GM18505 (cell line): ENCODE measurements around the gene C10orf71.

Experiments
- ATAC-seq: cut with Tn5 transposase; IDR thresholded peaks from one replicate; pipeline ENCODE4 v1.9.1; 2021; ENCODE audit not compliant: unreplicated experiment
- POLR2A ChIP-seq: IDR thresholded peaks from 4 replicates; pipeline ENCODE4 v1.6.1; 2011; ENCODE audit warnings: borderline replicate concordance; ENCODE audit not compliant: insufficient read depth, insufficient read length; ENCODE audit errors: extremely low read depth

Gene C10orf71

GRCh38 chr10:49362596-49363260, 63.8 kb downstream of the C10orf71 start:
- no peak for TF ChIP-seq POLR2A
- ATAC-seq = peak; percentile 92

- TF ChIP-seq POLR2A = no peak
Observed at GRCh38 chr10:49363309-49364031, 64.5 kb downstream of the C10orf71 start.

GRCh38 chr10:49364051-49364450, 65.1 kb downstream of the C10orf71 start:
- no peak for ATAC-seq
- TF ChIP-seq POLR2A = no peak

More at GRCh38 chr10:49363309-49364031, 64.5 kb downstream of the C10orf71 start:
- ATAC-seq = no peak

GRCh38 chr10:49364747-49365146, 65.8 kb downstream of the C10orf71 start:
- TF ChIP-seq POLR2A = no peak
- no peak for ATAC-seq

- ATAC-seq = no peak
Observed at GRCh38 chr10:49365275-49365674, 66.3 kb downstream of the C10orf71 start.

GRCh38 chr10:49365675-49366415, 66.9 kb downstream of the C10orf71 start:
- ATAC-seq = no peak
- no peak for TF ChIP-seq POLR2A

More at GRCh38 chr10:49365275-49365674, 66.3 kb downstream of the C10orf71 start:
- no peak for TF ChIP-seq POLR2A

GRCh38 chr10:49366460-49366859, 67.5 kb downstream of the C10orf71 start:
- TF ChIP-seq POLR2A = no peak
- no peak for ATAC-seq

GRCh38 chr10:49367600-49367999, 68.6 kb downstream of the C10orf71 start:
- TF ChIP-seq POLR2A = no peak
- ATAC-seq = no peak

GRCh38 chr10:49368256-49368655, 69.3 kb downstream of the C10orf71 start:
- ATAC-seq = no peak
- no peak for TF ChIP-seq POLR2A

GRCh38 chr10:49369216-49370162, 70.5 kb downstream of the C10orf71 start:
- ATAC-seq = no peak

GRCh38 chr10:49370326-49371100, 71.5 kb downstream of the C10orf71 start:
- no peak for ATAC-seq
- TF ChIP-seq POLR2A = no peak

More at GRCh38 chr10:49369216-49370162, 70.5 kb downstream of the C10orf71 start:
- no peak for TF ChIP-seq POLR2A

- ATAC-seq = no peak
- TF ChIP-seq POLR2A = no peak
Observed at GRCh38 chr10:49371967-49372366, 73.0 kb downstream of the C10orf71 start.
